ENCODE results near the gene USP50. TPM values are rescaled to one million over a fixed set of nuclear protein-coding genes. Genes with fewer than 3 reads are reported as not detected.

The USP50 gene
- total and polyA plus RNA-seq, 2 donors from 2014 or later, result 1.1 TPM; not detected in 1

GRCh38 chr15:50471072-50471471 lies 75.4 kb downstream of the USP50 start:
- H3K4me3 ChIP-seq (ENCODE audit: low read length in 3 of 3), result no peak overlapping the region
- H3K27ac ChIP-seq (ENCODE audit: low read depth in 2 of 2, low read length in 2 of 2), result no peak overlapping the region
- TF ChIP-seq CTCF (IDR thresholded peaks at IDR 0.05; ENCODE audit: borderline replicate concordance, extremely low read depth, insufficient read depth), result no peak
- H3K4me1 ChIP-seq (ENCODE audit: control insufficient read depth in 2 of 3, insufficient read depth in 2 of 3, low read depth in 1 of 3, low read length in 3 of 3), result no peaks in the 10 kb centered on the region
- DNase-seq (no peak), FAIRE-seq (no peak)
- peaks cover 3 to 15% (median 6%) of the 10 kb centered on the region in 3 donors for H3K36me3 ChIP-seq (ENCODE audit: control insufficient read depth in 2 of 3, insufficient read depth in 3 of 3, low read length in 3 of 3)
- H3K9ac ChIP-seq (ENCODE audit: low read length in 3 of 3), result no peak overlapping the region
- intact Hi-C loops (cut with DNase I), result no loop called here
- H3K27me3 ChIP-seq (ENCODE audit: control insufficient read depth, insufficient read depth, low read length), result no peaks in the 10 kb centered on the region
- H3K9me3 ChIP-seq (ENCODE audit: control insufficient read depth in 2 of 3, insufficient read depth in 1 of 3, low read length in 3 of 3), result no peaks in the 10 kb centered on the region

- Histone ChIP-seq H3K9me3 (ENCODE audit: control insufficient read depth in 2 of 3, insufficient read depth in 1 of 3, low read length in 3 of 3) (no peaks in the 10 kb centered on the region), H3K36me3 (ENCODE audit: control insufficient read depth in 2 of 3, insufficient read depth in 3 of 3, low read length in 3 of 3) (peaks cover 0 to 34% (median 6%) of the 10 kb centered on the region in 3 donors), H3K4me1 (ENCODE audit: control insufficient read depth in 2 of 3, insufficient read depth in 2 of 3, low read depth in 1 of 3, low read length in 3 of 3) (no peaks in the 10 kb centered on the region), H3K9ac (ENCODE audit: low read length in 3 of 3) (no peak overlapping the region), H3K4me3 (ENCODE audit: low read length in 3 of 3) (no peak overlapping the region), H3K27me3 (ENCODE audit: control insufficient read depth, insufficient read depth, low read length) (no peaks in the 10 kb centered on the region), H3K27ac (ENCODE audit: low read depth in 2 of 2, low read length in 2 of 2) (no peak overlapping the region)
- TF ChIP-seq CTCF (IDR thresholded peaks at IDR 0.05; ENCODE audit: borderline replicate concordance, extremely low read depth, insufficient read depth), result no peak
- no peak for FAIRE-seq
- intact Hi-C loops (cut with DNase I), result no loop called here
- DNase-seq, result peak in 1 of 5 donors; percentile 19
Observed at GRCh38 chr15:50463423-50464358, 82.8 kb downstream of the USP50 start.

- H3K4me1 ChIP-seq (ENCODE audit: control insufficient read depth in 2 of 3, insufficient read depth in 2 of 3, low read depth in 1 of 3, low read length in 3 of 3), result no peaks in the 10 kb centered on the region
- intact Hi-C loops (cut with DNase I), result no loop called here
- no peak overlapping the region for H3K9ac ChIP-seq (ENCODE audit: low read length in 3 of 3)
- DNase-seq (no peak), FAIRE-seq (no peak)
- no peak overlapping the region for H3K27ac ChIP-seq (ENCODE audit: low read depth in 2 of 2, low read length in 2 of 2)
- H3K4me3 ChIP-seq (ENCODE audit: low read length in 3 of 3), result no peak overlapping the region
- no peak for TF ChIP-seq CTCF (IDR thresholded peaks at IDR 0.05; ENCODE audit: borderline replicate concordance, extremely low read depth, insufficient read depth)
- H3K36me3 ChIP-seq (ENCODE audit: control insufficient read depth in 2 of 3, insufficient read depth in 3 of 3, low read length in 3 of 3), result peaks cover 0 to 35% (median 15%) of the 10 kb centered on the region in 3 donors
- H3K27me3 ChIP-seq (ENCODE audit: control insufficient read depth, insufficient read depth, low read length), result no peaks in the 10 kb centered on the region
- H3K9me3 ChIP-seq (ENCODE audit: control insufficient read depth in 2 of 3, insufficient read depth in 1 of 3, low read length in 3 of 3), result no peaks in the 10 kb centered on the region
Observed at GRCh38 chr15:50458348-50459112, 87.9 kb downstream of the USP50 start.
